ENCODE measurements around the gene TAX1BP3. TPM values are rescaled to one million over a fixed set of nuclear protein-coding genes. Genes with fewer than 3 reads are reported as not detected.

TAX1BP3 gene
- total RNA-seq, 2 donors from 2014 or later: 13.0 to 15.1 TPM

Other genes with a start within 250 kb of the TAX1BP3 start
- not detected for gene OR1E2, start 234.7 kb downstream of the TAX1BP3 start, total RNA-seq
- not detected for gene SPATA22, start 196.8 kb downstream of the TAX1BP3 start, total RNA-seq
- gene ASPA, start 192.6 kb downstream of the TAX1BP3 start, total RNA-seq: under 1 TPM in 1 of 2 donors, not detected in 1; 0.05 TPM
- 1 to 10 TPM in 1 of 2 donors, under 1 TPM in 1; 0.86 to 3.5 TPM for gene TRPV3, start 110.8 kb downstream of the TAX1BP3 start, total RNA-seq
- 1 to 10 TPM; 3.7 to 3.9 TPM for gene TRPV1, start 59.2 kb downstream of the TAX1BP3 start, total RNA-seq
- gene SHPK, start 32.3 kb downstream of the TAX1BP3 start, total RNA-seq: 10 to 100 TPM in 1 of 2 donors, 1 to 10 TPM in 1; 10.0 to 12.3 TPM
- 10 to 100 TPM; 11.2 to 11.8 TPM for gene CTNS, start 31.8 kb downstream of the TAX1BP3 start, total RNA-seq
- 10 to 100 TPM; 28.9 to 58.8 TPM for gene EMC6, start 234 bp upstream of the TAX1BP3 start, total RNA-seq
- 10 to 100 TPM; 22.0 to 74.3 TPM for gene P2RX5, start 27.6 kb upstream of the TAX1BP3 start, total RNA-seq
- 10 to 100 TPM; 12.4 to 21.5 TPM for gene HASPIN, start 55.3 kb upstream of the TAX1BP3 start, total RNA-seq
- gene ITGAE, start 132.6 kb upstream of the TAX1BP3 start, total RNA-seq: 10 to 100 TPM; 24.2 to 43.2 TPM
- 10 to 100 TPM; 30.8 to 40.4 TPM for gene NCBP3, start 177.7 kb upstream of the TAX1BP3 start, total RNA-seq
- 1 to 10 TPM; 4.0 to 4.9 TPM for gene CAMKK1, start 224.5 kb upstream of the TAX1BP3 start, total RNA-seq
- 1 to 10 TPM in 1 of 2 donors, not detected in 1; 1.6 TPM for gene P2RX1, start 247.9 kb upstream of the TAX1BP3 start, total RNA-seq